DOHH2 (cell line): ENCODE data around the gene EFL1.
"Not testable (repeated sequence)": the region's sequence is repeated elsewhere in the genome, so short reads cannot be mapped to it uniquely, and the experiment has no call there.

ENCODE experiments used
- H3F3A ChIP-seq: fragments of 200-600 bp; sonication (generic), shearing (Covaris generic); 2 replicates; pipeline ENCODE4 v1.6.0; 2016; ENCODE audit warnings: antibody characterized with exemption, mild to moderate bottlenecking; ENCODE audit not compliant: control insufficient read depth, insufficient read depth
- H3K27ac ChIP-seq: fragments of 200-600 bp; sonication (generic); 2 replicates; pipeline ENCODE4 v1.5.1; 2014; ENCODE audit warnings: low read depth, mild to moderate bottlenecking, low read length, moderate library complexity
- H3K27me3 ChIP-seq: fragments of 200-600 bp; sonication (generic); 2 replicates; pipeline ENCODE4 v1.6.1; 2014; ENCODE audit warnings: mild to moderate bottlenecking, low read length, mixed read lengths; ENCODE audit not compliant: control insufficient read depth
- H3K36me3 ChIP-seq: fragments of 200-600 bp; sonication (generic); 2 replicates; pipeline ENCODE4 v1.6.1; 2014; ENCODE audit warnings: mild to moderate bottlenecking, low read length, moderate library complexity, mixed read lengths; ENCODE audit not compliant: control insufficient read depth
- H3K4me1 ChIP-seq: fragments of 200-600 bp; sonication (generic); 2 replicates; pipeline ENCODE4 v1.6.1; 2014; ENCODE audit warnings: mild to moderate bottlenecking, low read length, mixed read lengths; ENCODE audit not compliant: control insufficient read depth
- H3K4me2 ChIP-seq: fragments of 200-600 bp; sonication (generic); 2 replicates; pipeline ENCODE4 v1.6.0; 2014; ENCODE audit warnings: mild to moderate bottlenecking, low read length, moderate library complexity
- H3K4me3 ChIP-seq: fragments of 200-600 bp; sonication (generic); 2 replicates; pipeline ENCODE4 v1.5.1; 2014; ENCODE audit warnings: mild to moderate bottlenecking, low read length, mixed read lengths
- H3K79me2 ChIP-seq: fragments of 200-600 bp; sonication (generic); 2 replicates; pipeline ENCODE4 v1.6.1; 2014; ENCODE audit warnings: mild to moderate bottlenecking, low read length, mixed read lengths; ENCODE audit not compliant: control insufficient read depth
- H3K9me2 ChIP-seq: fragments of 200-600 bp; sonication (generic); replicated peaks from 2 replicates; pipeline ENCODE4 v1.6.1; 2014; ENCODE audit warnings: mild to moderate bottlenecking, low read length, mixed read lengths; ENCODE audit not compliant: control insufficient read depth
- H3K9me3 ChIP-seq: fragments of 200-600 bp; sonication (generic); 2 replicates; pipeline ENCODE4 v1.6.1; 2014; ENCODE audit warnings: antibody characterized with exemption, low read length, mixed read lengths; ENCODE audit not compliant: control insufficient read depth, insufficient read depth
- H4K20me1 ChIP-seq: fragments of 200-600 bp; sonication (generic); 2 replicates; pipeline ENCODE4 v1.6.0; 2014; ENCODE audit warnings: low read depth, mild to moderate bottlenecking, antibody characterized with exemption, low read length, moderate library complexity; ENCODE audit not compliant: control insufficient read depth, insufficient read depth
- CTCF ChIP-seq: fragments of 200-600 bp; sonication (generic); IDR thresholded peaks from one replicate; pipeline ENCODE4 v1.5.1; 2014; ENCODE audit warnings: antibody characterized with exemption, mild to moderate bottlenecking, low read depth, low read length; ENCODE audit not compliant: poor library complexity, severe bottlenecking
- EZH2phosphoT487 ChIP-seq: fragments of 200-600 bp; sonication (generic); IDR thresholded peaks from 2 replicates; pipeline ENCODE4 v1.6.1; 2017; ENCODE audit warnings: borderline replicate concordance, mild to moderate bottlenecking, antibody characterized with exemption, low read length, moderate library complexity, mixed read lengths

Gene EFL1

GRCh38 chr15:82239685-82240391, 22.7 kb downstream of the EFL1 start:
- no peaks in the 10 kb centered on the region for H3K9me3 ChIP-seq
- H3K27ac ChIP-seq: no peak overlapping the region
- no peak overlapping the region for H3K4me2 ChIP-seq
- H3K36me3 ChIP-seq: peaks cover 34% of the 10 kb centered on the region
- no peaks in the 10 kb centered on the region for H3K79me2 ChIP-seq
- no peaks in the 10 kb centered on the region for H3K4me1 ChIP-seq
- no peak overlapping the region for H3K4me3 ChIP-seq
- H3K27me3 ChIP-seq: no peaks in the 10 kb centered on the region
- H3K9me2 ChIP-seq: no peaks in the 10 kb centered on the region
- no peaks in the 10 kb centered on the region for H4K20me1 ChIP-seq
- no peak for TF ChIP-seq CTCF
- TF ChIP-seq EZH2phosphoT487: no peak
- H3F3A ChIP-seq: no peaks in the 10 kb centered on the region

- not testable (repeated sequence) for H3K79me2 ChIP-seq, H3F3A ChIP-seq, H3K4me2 ChIP-seq, H3K9me3 ChIP-seq, H3K9me2 ChIP-seq, H3K4me3 ChIP-seq, H3K27me3 ChIP-seq, H3K27ac ChIP-seq, H4K20me1 ChIP-seq
- peaks cover 12% of the 10 kb centered on the region for H3K4me1 ChIP-seq
- H3K36me3 ChIP-seq: peaks cover 31% of the 10 kb centered on the region
Measured at GRCh38 chr15:82237944-82238534, 24.5 kb downstream of the EFL1 start.

GRCh38 chr15:82231842-82232241, 30.7 kb downstream of the EFL1 start:
- Histone ChIP-seq H3K4me2 (no peak overlapping the region), H3K4me3 (no peak overlapping the region), H3K9me3 (no peaks in the 10 kb centered on the region), H3K27ac (no peak overlapping the region), H3K36me3 (peaks cover 45% of the 10 kb centered on the region), H3K9me2 (no peaks in the 10 kb centered on the region), H3F3A (0 out of 2 replicates have a peak, but pooled peaks cover 4% of the 10 kb centered on the region), H3K4me1 (peaks cover 16% of the 10 kb centered on the region), H3K27me3 (no peaks in the 10 kb centered on the region), H4K20me1 (no peaks in the 10 kb centered on the region), H3K79me2 (no peaks in the 10 kb centered on the region)
- TF ChIP-seq CTCF (no peak), EZH2phosphoT487 (no peak)

- Histone ChIP-seq H3K4me3 (no peak overlapping the region), H4K20me1 (no peaks in the 10 kb centered on the region), H3F3A (0 out of 2 replicates have a peak, but pooled peaks cover 4% of the 10 kb centered on the region), H3K4me2 (no peak overlapping the region), H3K9me3 (no peaks in the 10 kb centered on the region), H3K36me3 (peaks cover 49% of the 10 kb centered on the region), H3K27ac (no peak overlapping the region), H3K27me3 (no peaks in the 10 kb centered on the region), H3K4me1 (peaks cover 16% of the 10 kb centered on the region), H3K9me2 (no peaks in the 10 kb centered on the region), H3K79me2 (no peaks in the 10 kb centered on the region)
- TF ChIP-seq CTCF (no peak), EZH2phosphoT487 (no peak)
Measured at GRCh38 chr15:82231233-82231632, 31.3 kb downstream of the EFL1 start.
